CD4-positive, alpha-beta memory T cell (primary cell): ENCODE data around the gene JAM3. TPM values are rescaled to one million over a fixed set of nuclear protein-coding genes. Genes with fewer than 3 reads are reported as not detected.

Experiments used
- CTCF ChIA-PET: fragments of 350-600 bp; sonication (Branson Sonifier 250); formaldehyde crosslinking; loops from one replicate; lab custom pipeline; 2021; ENCODE audit warnings: inconsistent platforms; ENCODE audit not compliant: partially characterized antibody; lab: Charles Lee
- POLR2A ChIA-PET: fragments of 350-600 bp; sonication (Branson Sonifier 250); formaldehyde crosslinking; loops from one replicate; lab custom pipeline; 2021; ENCODE audit not compliant: partially characterized antibody; lab: Charles Lee
- DNase-seq, 5 donors: peaks; one replicate each; pipeline versions ENCODE4 v3.0.0 to v3.0.0-alpha.2; 2020 to 2022; ENCODE audit warnings: mixed read lengths in 1 of 5
- H3K27ac ChIP-seq: one replicate; pipeline ENCODE4 v1.7.0; 2013; ENCODE audit warnings: low read depth, low read length
- H3K27me3 ChIP-seq: 2 replicates; pipeline ENCODE4 v1.7.0; 2013; ENCODE audit warnings: mild to moderate bottlenecking, low read length, moderate library complexity; ENCODE audit not compliant: insufficient read depth
- H3K36me3 ChIP-seq: 2 replicates; pipeline ENCODE4 v1.7.0; 2013; ENCODE audit warnings: mild to moderate bottlenecking, low read length, moderate library complexity; ENCODE audit not compliant: insufficient read depth
- H3K4me1 ChIP-seq: 2 replicates; pipeline ENCODE4 v1.7.0; 2013; ENCODE audit warnings: mild to moderate bottlenecking, low read length, moderate library complexity; ENCODE audit not compliant: insufficient read depth
- H3K4me3 ChIP-seq, 2 donors: one replicate each; pipeline ENCODE4 v1.7.0; 2013; ENCODE audit warnings: low read length in 2 of 2, mild to moderate bottlenecking in 1 of 2
- H3K9me3 ChIP-seq, 2 donors: one replicate each; pipeline ENCODE4 v1.7.0; 2013; ENCODE audit warnings: low read length in 2 of 2, control low read depth in 1 of 2; ENCODE audit not compliant: control insufficient read depth in 1 of 2
- H3K27ac Mint-ChIP-seq, 7 donors: one replicate each; pipeline ENCODE4 v1.8.0; 2020 to 2021; ENCODE audit warnings: mixed read lengths in 7 of 7, mild to moderate bottlenecking in 6 of 7, inconsistent platforms in 3 of 7, moderate library complexity in 3 of 7
- H3K27me3 Mint-ChIP-seq, 2 donors: one replicate each; pipeline ENCODE4 v1.8.0; 2020 to 2021; ENCODE audit warnings: mixed read lengths in 2 of 2
- H3K36me3 Mint-ChIP-seq, 2 donors: one replicate each; pipeline ENCODE4 v1.8.0; 2020 to 2021; ENCODE audit warnings: mixed read lengths in 2 of 2, inconsistent platforms in 1 of 2, mild to moderate bottlenecking in 1 of 2
- H3K4me1 Mint-ChIP-seq, 4 donors: one replicate each; pipeline ENCODE4 v1.8.0; 2020 to 2021; ENCODE audit warnings: mixed read lengths in 4 of 4, mild to moderate bottlenecking in 1 of 4
- H3K4me3 Mint-ChIP-seq, 8 donors: one replicate each; pipeline ENCODE4 v1.8.0; 2020 to 2021; ENCODE audit warnings: mixed read lengths in 8 of 8, mild to moderate bottlenecking in 7 of 8, moderate library complexity in 6 of 8, inconsistent platforms in 3 of 8
- H3K9me3 Mint-ChIP-seq, 8 donors: one replicate each; pipeline ENCODE4 v1.8.0; 2020 to 2021; ENCODE audit warnings: mixed read lengths in 8 of 8, mild to moderate bottlenecking in 5 of 8, inconsistent platforms in 3 of 8, moderate library complexity in 1 of 8
- intact Hi-C: fragments of 100-400 bp; cut with micrococcal nuclease; formaldehyde crosslinking; loops from one replicate; pipeline ENCODE4 v1.15.1; 2023
- polyA plus RNA-seq, 2 donors: library from polyadenylated mRNA; unstranded; fragments of 300-500 nt; fragmentation: Illumina TruSeq; gene quantifications; one replicate each; pipeline ENCODE4 v1.2.3, GENCODE V29; 2021
- total RNA-seq, 2 experiments: library from RNA; stranded (reverse); gene quantifications; one replicate each; pipeline ENCODE4 v1.2.3, GENCODE V29; 2021

The JAM3 gene
- total and polyA plus RNA-seq, 4 experiments from 2014 or later: 6.5 to 8.3 (median 6.7) TPM

GRCh38 chr11:134150195-134150903, 81.5 kb downstream of the JAM3 start:
- no peak for DNase-seq
- Mint-ChIP-seq H3K27ac (no peak overlapping the region), H3K36me3 (peaks cover 15 to 56% of the 10 kb centered on the region in 2 donors), H3K9me3 (no peaks in the 10 kb centered on the region), H3K27me3 (no peaks in the 10 kb centered on the region), H3K4me1 (no peaks in the 10 kb centered on the region), H3K4me3 (no peak overlapping the region)
- intact Hi-C loops: no loop called here
- Histone ChIP-seq H3K27ac (no peak overlapping the region), H3K27me3 (no peaks in the 10 kb centered on the region), H3K4me3 (no peak overlapping the region), H3K9me3 (no peaks in the 10 kb centered on the region), H3K36me3 (peaks cover 30% of the 10 kb centered on the region), H3K4me1 (no peaks in the 10 kb centered on the region)
- POLR2A ChIA-PET: no interaction called here
- CTCF ChIA-PET: interaction anchor here (0.9 to 1.4 kb wide), 4 partner anchors 10 to 222 kb away, joined by 3 to 5 read pairs (median 3); no protein-coding TSS in a partner anchor

GRCh38 chr11:134151083-134151747, 82.3 kb downstream of the JAM3 start:
- ChIA-PET POLR2A (no interaction called here), CTCF (interaction anchor here (1.3 kb wide), 1 partner anchor 223 kb away, joined by 3 read pairs; no protein-coding TSS in a partner anchor)
- Mint-ChIP-seq H3K36me3 (peaks cover 24 to 63% of the 10 kb centered on the region in 2 donors), H3K27me3 (no peaks in the 10 kb centered on the region), H3K4me1 (no peaks in the 10 kb centered on the region), H3K4me3 (no peak overlapping the region), H3K27ac (peak overlapping the region in 2 of 7 donors; percentile 52 to 62), H3K9me3 (no peaks in the 10 kb centered on the region)
- DNase-seq: no peak
- no peak overlapping the region for H3K4me3 ChIP-seq
- peaks cover 32% of the 10 kb centered on the region for H3K36me3 ChIP-seq
- no peaks in the 10 kb centered on the region for H3K9me3 ChIP-seq
- intact Hi-C loops: no loop called here
- no peaks in the 10 kb centered on the region for H3K4me1 ChIP-seq
- no peaks in the 10 kb centered on the region for H3K27me3 ChIP-seq
- no peak overlapping the region for H3K27ac ChIP-seq

GRCh38 chr11:134152696-134153095, 83.8 kb downstream of the JAM3 start:
- ChIA-PET CTCF (interaction anchor here (0.6 kb wide), 1 partner anchor 8 kb away, joined by 3 read pairs; no protein-coding TSS in a partner anchor), POLR2A (no interaction called here)
- Histone ChIP-seq H3K4me3 (no peak overlapping the region), H3K4me1 (no peaks in the 10 kb centered on the region), H3K27ac (no peak overlapping the region), H3K9me3 (no peaks in the 10 kb centered on the region), H3K36me3 (peaks cover 45% of the 10 kb centered on the region), H3K27me3 (no peaks in the 10 kb centered on the region)
- no peaks in the 10 kb centered on the region for H3K27me3 Mint-ChIP-seq
- peak overlapping the region in 1 of 7 donors; percentile 29 for H3K27ac Mint-ChIP-seq
- no peaks in the 10 kb centered on the region for H3K4me1 Mint-ChIP-seq
- peaks cover 26 to 75% of the 10 kb centered on the region in 2 donors for H3K36me3 Mint-ChIP-seq
- no peak for DNase-seq
- H3K9me3 Mint-ChIP-seq: no peaks in the 10 kb centered on the region
- no peak overlapping the region for H3K4me3 Mint-ChIP-seq
- intact Hi-C loops: no loop called here

GRCh38 chr11:134153147-134153905, 84.5 kb downstream of the JAM3 start:
- H3K27me3 Mint-ChIP-seq: no peaks in the 10 kb centered on the region
- no peaks in the 10 kb centered on the region for H3K9me3 Mint-ChIP-seq
- Histone ChIP-seq H3K9me3 (no peaks in the 10 kb centered on the region), H3K4me1 (no peaks in the 10 kb centered on the region), H3K36me3 (peaks cover 51% of the 10 kb centered on the region), H3K27me3 (no peaks in the 10 kb centered on the region), H3K4me3 (no peak overlapping the region), H3K27ac (no peak overlapping the region)
- H3K4me3 Mint-ChIP-seq: no peak overlapping the region
- H3K27ac Mint-ChIP-seq: peak overlapping the region in 2 of 7 donors; percentile 53 to 80
- intact Hi-C loops: no loop called here
- peaks cover 31 to 76% of the 10 kb centered on the region in 2 donors for H3K36me3 Mint-ChIP-seq
- no peak for DNase-seq
- no peaks in the 10 kb centered on the region for H3K4me1 Mint-ChIP-seq
- CTCF ChIA-PET: interaction anchor here (0.6 to 1.2 kb wide), 2 partner anchors 8 to 103 kb away, joined by 3 to 4 read pairs; no protein-coding TSS in a partner anchor
- POLR2A ChIA-PET: no interaction called here

- H3K27me3 Mint-ChIP-seq: no peaks in the 10 kb centered on the region
- Histone ChIP-seq H3K4me1 (no peaks in the 10 kb centered on the region), H3K9me3 (no peaks in the 10 kb centered on the region), H3K4me3 (no peak overlapping the region), H3K27ac (no peak overlapping the region), H3K27me3 (no peaks in the 10 kb centered on the region), H3K36me3 (peaks cover 51% of the 10 kb centered on the region)
- ChIA-PET CTCF (interaction anchor here (1.2 kb wide), 1 partner anchor 104 kb away, joined by 4 read pairs; no protein-coding TSS in a partner anchor), POLR2A (no interaction called here)
- H3K4me3 Mint-ChIP-seq: no peak overlapping the region
- no peak for DNase-seq
- H3K9me3 Mint-ChIP-seq: no peaks in the 10 kb centered on the region
- intact Hi-C loops: no loop called here
- H3K4me1 Mint-ChIP-seq: no peaks in the 10 kb centered on the region
- H3K36me3 Mint-ChIP-seq: peaks cover 41 to 79% of the 10 kb centered on the region in 2 donors
- peak overlapping the region in 1 of 7 donors; percentile 51 for H3K27ac Mint-ChIP-seq
These were observed 85.6 kb downstream of the JAM3 start for GRCh38 chr11:134154441-134154840.

GRCh38 chr11:134155456-134155855, 86.6 kb downstream of the JAM3 start:
- Histone ChIP-seq H3K9me3 (no peaks in the 10 kb centered on the region), H3K27me3 (no peaks in the 10 kb centered on the region), H3K4me3 (no peak overlapping the region), H3K4me1 (no peaks in the 10 kb centered on the region), H3K36me3 (peaks cover 60% of the 10 kb centered on the region), H3K27ac (no peak overlapping the region)
- Mint-ChIP-seq H3K36me3 (peaks cover 48 to 88% of the 10 kb centered on the region in 2 donors), H3K27ac (no peak overlapping the region), H3K4me3 (no peak overlapping the region), H3K27me3 (no peaks in the 10 kb centered on the region), H3K9me3 (no peaks in the 10 kb centered on the region), H3K4me1 (no peaks in the 10 kb centered on the region)
- no peak for DNase-seq
- intact Hi-C loops: no loop called here
- CTCF ChIA-PET: no interaction called here
- POLR2A ChIA-PET: no interaction called here
